Forelimb muscle (tissue), 1 donor: ENCODE results near the gene HYOU1. TPM values are rescaled to one million over a fixed set of nuclear protein-coding genes. Genes with fewer than 3 reads are reported as not detected.
"Not testable (repeated sequence)": the region's sequence is repeated elsewhere in the genome, so short reads cannot be mapped to it uniquely, and the experiment has no call there.

ENCODE experiments used
- DNase-seq: peaks from one replicate; pipeline ENCODE4 v3.0.0-alpha.2; 2013; ENCODE audit warnings: low read depth
- polyA plus RNA-seq: library from polyadenylated mRNA; unstranded; fragments of 120-200 nt; gene quantifications from one replicate; pipeline ENCODE4 v1.2.1, GENCODE V29; 2013; ENCODE audit not compliant: insufficient read length

The HYOU1 gene
- 31.3 TPM for polyA plus RNA-seq

DNA sequence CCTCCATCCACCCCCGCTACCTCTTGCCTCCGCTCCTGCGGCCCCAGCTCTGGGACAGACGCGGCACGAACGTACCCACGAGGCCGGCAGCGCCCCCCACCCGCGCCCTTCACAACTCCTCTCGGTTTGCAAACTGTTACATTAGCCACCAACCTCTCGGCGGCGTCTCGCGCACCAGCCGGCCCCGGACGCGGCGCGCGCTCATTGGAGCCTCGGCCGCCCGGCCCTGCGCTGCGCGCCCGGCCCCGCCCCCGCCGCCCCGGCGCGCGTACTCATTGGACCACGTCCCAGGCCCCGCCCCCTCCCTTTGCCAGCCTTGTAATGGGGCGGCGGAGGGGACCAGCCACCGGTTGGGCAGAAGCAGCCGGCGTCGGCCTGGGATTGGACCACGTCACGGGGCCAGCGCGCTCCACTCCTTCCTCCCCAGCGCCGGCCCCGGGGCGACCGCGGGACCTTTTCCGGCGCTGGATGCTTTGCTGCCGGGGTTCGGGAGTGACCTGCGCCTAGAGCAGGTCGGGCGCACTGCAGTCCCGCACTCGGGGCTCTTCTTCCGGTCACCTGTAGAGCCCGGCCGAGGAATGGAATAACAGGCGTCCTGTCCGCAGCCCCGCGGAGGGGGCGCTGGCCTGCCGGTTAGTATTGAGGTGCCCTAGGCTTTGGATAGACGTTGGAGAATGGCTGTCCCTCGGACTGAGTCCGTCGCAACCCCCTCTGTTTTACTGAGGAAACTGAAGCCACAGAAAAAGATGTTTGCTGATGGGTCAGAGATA is at the start of gene HYOU1:
Gene HYOU1 (minus strand): TSS at position 206 of the 770 bp plus-strand sequence. CDS start 1,045 bp downstream, outside the sequence.
- DNase-seq: peak; percentile 65

- DNase-seq: no peak
Measured at GRCh38 chr11:119103793-119104192, 46.8 kb upstream of the HYOU1 start.

- DNase-seq: not testable (repeated sequence)
Measured at GRCh38 chr11:119103161-119103664, 46.2 kb upstream of the HYOU1 start.

- DNase-seq: peak; percentile 95
Measured at GRCh38 chr11:119101759-119102423, 44.9 kb upstream of the HYOU1 start, which contains the start of gene DPAGT1. TSS of gene DPAGT1 (minus strand) at chr11:119101853. CDS start at chr11:119101655, 198 bp downstream.

DNA sequence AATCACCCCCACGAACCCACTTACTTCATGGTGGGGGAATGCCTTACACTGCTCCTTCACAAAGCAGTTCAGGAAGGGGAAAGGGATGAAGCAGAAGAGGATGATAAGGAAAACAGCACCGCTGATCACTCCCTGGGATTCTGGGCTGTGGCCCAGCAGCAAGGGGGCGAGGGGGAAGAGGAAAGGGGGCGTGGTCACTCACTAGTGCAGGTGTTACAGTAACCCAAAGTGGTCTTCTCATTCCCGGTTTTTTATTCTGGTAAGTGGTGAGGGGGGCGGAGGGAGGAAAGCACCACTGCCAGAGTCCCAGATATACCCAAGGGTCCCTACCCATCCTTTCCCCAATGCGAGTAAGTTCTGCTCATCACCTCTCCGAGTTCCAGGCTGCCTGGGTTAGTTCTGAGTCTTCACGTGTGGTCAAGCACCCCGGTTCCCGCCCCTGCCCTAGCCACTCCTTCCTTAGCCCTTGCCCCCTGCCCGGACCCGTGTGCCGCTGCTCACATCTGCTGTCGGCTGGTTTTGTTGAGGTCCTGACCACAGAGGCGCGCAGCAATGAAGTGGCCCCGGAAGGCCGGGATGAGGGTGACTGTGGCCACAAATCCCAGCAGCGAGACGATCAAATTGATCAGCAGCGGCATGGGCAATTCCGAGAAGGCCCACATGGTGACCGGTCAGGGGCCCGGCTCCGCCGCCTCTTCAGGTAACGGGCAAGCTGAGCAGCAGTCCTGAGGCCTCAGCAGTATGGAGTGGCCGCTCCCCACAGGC is 44.2 kb upstream of the HYOU1 start:
- DNase-seq: no peak

GRCh38 chr11:119100246-119100970 is 43.4 kb upstream of the HYOU1 start:
- DNase-seq: no peak

GRCh38 chr11:119099711-119100110 is 42.7 kb upstream of the HYOU1 start:
- DNase-seq: no peak

- peak; percentile 96 for DNase-seq
Measured at GRCh38 chr11:119095066-119095880, 38.3 kb upstream of the HYOU1 start.

- DNase-seq: no peak
Measured at GRCh38 chr11:119094816-119095065, 37.7 kb upstream of the HYOU1 start.

DNA sequence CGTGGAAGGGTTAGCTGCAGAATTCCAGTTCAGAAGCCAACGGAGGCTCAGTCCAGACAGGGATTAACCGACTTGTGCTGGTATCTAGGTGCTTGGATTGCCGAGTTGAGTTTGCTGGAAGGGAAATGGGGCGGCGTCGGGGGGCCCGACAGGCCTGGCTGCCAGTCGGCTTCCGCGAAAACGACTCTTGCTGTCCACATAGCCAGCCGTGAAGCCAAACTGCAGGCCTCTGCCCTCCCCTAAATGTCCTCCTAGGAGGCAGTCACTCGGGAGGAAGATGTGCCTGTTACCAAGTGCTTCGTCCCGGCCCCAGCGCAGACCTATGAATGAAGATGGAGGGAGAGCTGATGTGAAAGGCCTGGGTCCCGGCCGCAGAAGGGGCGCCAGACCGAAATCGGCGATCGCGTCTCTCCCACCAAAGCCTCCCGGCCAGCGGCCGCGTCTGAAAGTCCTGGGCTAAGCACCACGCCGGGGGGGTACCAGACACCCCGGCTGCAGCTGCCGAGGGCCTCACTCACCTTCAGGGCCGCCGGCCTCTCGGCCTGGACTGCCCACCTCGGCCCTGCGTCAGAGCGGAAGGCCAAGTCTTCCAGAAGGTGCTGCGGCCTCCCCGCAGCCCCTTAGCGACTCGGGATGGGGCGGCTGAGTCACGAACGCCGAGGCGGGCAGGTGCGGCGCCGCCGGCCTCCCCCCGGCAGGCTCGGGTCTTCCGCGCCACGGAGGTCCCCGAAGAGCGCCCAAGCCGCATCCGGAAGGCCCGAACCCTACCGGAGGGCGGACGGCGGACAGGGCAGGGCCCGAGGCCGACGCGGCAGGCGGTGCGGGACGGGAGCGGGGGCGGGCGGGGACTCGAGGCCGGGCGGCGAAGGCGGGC is 37.2 kb upstream of the HYOU1 start:
- no peak for DNase-seq

GRCh38 chr11:119092880-119093842 is 36.2 kb upstream of the HYOU1 start:
- no peak for DNase-seq

DNA sequence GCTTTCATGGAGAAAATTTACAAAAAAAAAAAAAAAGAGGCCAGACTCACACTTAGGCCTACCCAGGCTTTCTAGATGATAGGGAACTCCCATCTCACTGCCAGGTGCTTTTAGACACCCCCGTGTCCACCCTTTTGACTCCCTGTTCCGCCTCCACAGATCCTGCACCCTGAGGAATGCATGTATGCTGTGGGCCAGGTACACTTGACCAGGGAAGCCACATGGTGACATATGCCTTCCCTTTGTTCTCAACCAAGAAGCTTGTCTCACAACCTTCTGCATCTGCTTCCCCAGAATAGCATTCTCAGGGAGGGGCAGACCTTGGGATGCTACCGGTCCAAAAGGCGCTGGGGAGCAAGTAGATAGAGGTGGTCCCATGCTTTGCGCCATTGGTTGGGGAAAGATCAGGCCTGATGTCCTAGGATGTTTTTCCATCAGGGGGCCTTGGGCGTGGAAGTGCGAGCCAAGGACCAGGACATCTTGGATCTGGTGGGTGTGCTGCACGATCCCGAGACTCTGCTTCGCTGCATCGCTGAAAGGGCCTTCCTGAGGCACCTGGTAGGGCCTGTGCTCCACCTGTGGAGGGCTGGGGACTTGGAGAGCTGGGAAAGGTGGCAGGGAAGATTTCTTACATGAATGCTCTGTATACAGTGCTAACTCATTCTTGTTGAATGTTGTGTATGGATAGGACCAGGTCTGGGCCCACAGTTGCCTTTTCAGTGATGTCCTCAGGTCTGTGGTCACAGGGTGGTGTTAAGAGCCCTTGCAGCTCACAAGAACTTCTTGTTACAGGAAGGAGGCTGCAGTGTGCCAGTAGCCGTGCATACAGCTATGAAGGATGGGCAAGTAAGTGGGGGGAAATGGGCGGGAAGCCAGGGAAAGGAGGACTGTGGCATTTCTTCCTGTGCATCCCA is 35.2 kb upstream of the HYOU1 start:
- DNase-seq: no peak

GRCh38 chr11:119091178-119091577 is 34.2 kb upstream of the HYOU1 start:
- no peak for DNase-seq

GRCh38 chr11:119089319-119089718 is 32.3 kb upstream of the HYOU1 start:
- DNase-seq: no peak

- DNase-seq: no peak
Measured at GRCh38 chr11:119088406-119088805, 31.4 kb upstream of the HYOU1 start.

GRCh38 chr11:119087747-119088241 is 30.8 kb upstream of the HYOU1 start:
- no peak for DNase-seq

GRCh38 chr11:119087123-119087522 is 30.1 kb upstream of the HYOU1 start:
- no peak for DNase-seq
